ENCODE measurements around the gene BLOC1S4. TPM values are rescaled to one million over a fixed set of nuclear protein-coding genes. Genes with fewer than 3 reads are reported as not detected.

Gene BLOC1S4
- total and polyA plus RNA-seq, 2 donors (not counting 1 experiment from before 2014, with no cell fraction given): 26.3 to 35.5 TPM

DNA sequence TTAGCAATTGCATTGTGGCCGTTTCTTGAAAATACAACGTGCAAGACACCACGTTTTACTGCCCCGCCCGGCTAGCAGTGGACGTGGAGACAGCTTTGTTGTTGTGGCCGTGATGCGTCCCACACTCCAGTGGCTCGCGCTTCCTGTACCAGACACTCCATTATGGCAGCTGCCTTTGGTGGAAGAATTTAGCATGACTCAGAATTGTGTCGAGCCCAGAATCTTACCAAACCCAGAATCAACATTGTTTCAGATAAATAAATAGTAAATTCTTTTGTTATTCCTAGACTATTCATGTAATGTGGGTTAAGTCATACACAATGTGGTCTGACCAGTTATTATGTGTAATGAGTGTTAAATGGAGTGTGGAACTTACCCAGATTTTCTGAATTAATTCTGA, 47.6 kb upstream of the BLOC1S4 start:
- no peak for DNase-seq
- Histone ChIP-seq H3K27ac (ENCODE audit: low read length in 2 of 2) (no peak overlapping the region), H3K27me3 (replicated peaks in 1 of 4; ENCODE audit: control extremely low read depth in 1 of 4, control insufficient read depth in 3 of 4, insufficient read depth in 4 of 4, low read length in 3 of 4) (peaks cover 0 to 18% (median 12%) of the 10 kb centered on the region in 4 experiments), H3K9ac (ENCODE audit: low read length) (no peak overlapping the region), H3K79me2 (ENCODE audit: control insufficient read depth, insufficient read depth, low read length) (no peaks in the 10 kb centered on the region), H3K4me2 (replicated peaks; ENCODE audit: low read depth, low read length, poor library complexity, severe bottlenecking) (no peak overlapping the region), H2AFZ (ENCODE audit: insufficient read depth, low read depth, low read length, poor library complexity, severe bottlenecking) (no peak overlapping the region), H3K9me3 (ENCODE audit: control extremely low read depth in 1 of 3, control insufficient read depth in 2 of 3, insufficient read depth in 1 of 3, low read length in 2 of 3) (peaks cover 0 to 17% (median 0%) of the 10 kb centered on the region in 3 donors), H3K4me1 (ENCODE audit: control insufficient read depth in 2 of 2, insufficient read depth in 2 of 2, low read length in 2 of 2) (peaks cover 15 to 16% of the 10 kb centered on the region in 2 donors), H4K20me1 (ENCODE audit: control insufficient read depth, insufficient read depth, low read length, poor library complexity, severe bottlenecking) (no peaks in the 10 kb centered on the region), H3K36me3 (replicated peaks in 1 of 2; ENCODE audit: control extremely low read depth in 1 of 2, control insufficient read depth in 1 of 2, extremely low read depth in 1 of 2, insufficient read depth in 2 of 2, low read length in 1 of 2) (no peaks in the 10 kb centered on the region), H3K4me3 (ENCODE audit: control extremely low read depth in 1 of 5, extremely low read depth in 1 of 5, insufficient read depth in 1 of 5, low read depth in 2 of 5, low read length in 4 of 5) (no peak overlapping the region)
- CTCF ChIA-PET: no interaction called here
- WGBS (ENCODE audit: insufficient coverage): 70% methylated on average over 7 of the region's 11 CpGs
- H3K27me3 Mint-ChIP-seq: peaks cover 3% of the 10 kb centered on the region
- TF ChIP-seq, protein P1, sequence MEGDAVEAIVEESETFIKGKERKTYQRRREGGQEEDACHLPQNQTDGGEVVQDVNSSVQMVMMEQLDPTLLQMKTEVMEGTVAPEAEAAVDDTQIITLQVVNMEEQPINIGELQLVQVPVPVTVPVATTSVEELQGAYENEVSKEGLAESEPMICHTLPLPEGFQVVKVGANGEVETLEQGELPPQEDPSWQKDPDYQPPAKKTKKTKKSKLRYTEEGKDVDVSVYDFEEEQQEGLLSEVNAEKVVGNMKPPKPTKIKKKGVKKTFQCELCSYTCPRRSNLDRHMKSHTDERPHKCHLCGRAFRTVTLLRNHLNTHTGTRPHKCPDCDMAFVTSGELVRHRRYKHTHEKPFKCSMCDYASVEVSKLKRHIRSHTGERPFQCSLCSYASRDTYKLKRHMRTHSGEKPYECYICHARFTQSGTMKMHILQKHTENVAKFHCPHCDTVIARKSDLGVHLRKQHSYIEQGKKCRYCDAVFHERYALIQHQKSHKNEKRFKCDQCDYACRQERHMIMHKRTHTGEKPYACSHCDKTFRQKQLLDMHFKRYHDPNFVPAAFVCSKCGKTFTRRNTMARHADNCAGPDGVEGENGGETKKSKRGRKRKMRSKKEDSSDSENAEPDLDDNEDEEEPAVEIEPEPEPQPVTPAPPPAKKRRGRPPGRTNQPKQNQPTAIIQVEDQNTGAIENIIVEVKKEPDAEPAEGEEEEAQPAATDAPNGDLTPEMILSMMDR (IDR thresholded peaks at IDR 0.05): no peak
- no peak for TF ChIP-seq EZH2 (IDR thresholded peaks at IDR 0.05; ENCODE audit: borderline replicate concordance, insufficient read depth, low read depth, low read length, poor library complexity, severe bottlenecking)
- no peaks in the 10 kb centered on the region for H3K9me3 Mint-ChIP-seq (ENCODE audit: insufficient read depth)
- H3K4me1 Mint-ChIP-seq: peaks cover 3% of the 10 kb centered on the region
- no peak overlapping the region for H3K4me3 Mint-ChIP-seq
- intact Hi-C loops (cut with micrococcal nuclease): no loop called here
- ATAC-seq (ENCODE audit: low read depth): no peak
- POLR2A ChIA-PET: no interaction called here
- no peak overlapping the region for H3K27ac Mint-ChIP-seq

DNA sequence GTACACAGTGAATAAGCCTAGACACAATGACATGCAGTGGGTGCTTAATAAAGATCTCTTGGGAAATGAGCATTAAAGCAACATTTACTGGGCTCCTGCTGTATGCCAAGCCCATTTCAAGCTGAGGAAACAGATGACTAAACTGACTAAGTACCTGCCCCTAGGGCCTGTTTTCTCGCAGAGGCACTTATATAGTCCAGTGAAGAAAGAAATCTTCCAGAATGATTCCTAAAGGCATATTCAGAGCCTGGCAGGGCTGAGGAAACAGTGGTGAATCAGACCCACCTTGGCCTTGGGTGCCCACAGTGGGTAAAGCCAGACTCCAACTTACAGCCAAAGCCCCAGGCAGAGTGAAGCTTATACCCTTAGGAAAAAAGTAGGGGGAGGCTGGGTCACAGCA, 44.3 kb upstream of the BLOC1S4 start:
- Histone ChIP-seq H3K4me2 (replicated peaks; ENCODE audit: low read depth, low read length, poor library complexity, severe bottlenecking) (no peak overlapping the region), H3K4me3 (ENCODE audit: control extremely low read depth in 1 of 5, extremely low read depth in 1 of 5, insufficient read depth in 1 of 5, low read depth in 2 of 5, low read length in 4 of 5) (no peak overlapping the region), H3K9ac (ENCODE audit: low read length) (no peak overlapping the region), H3K4me1 (ENCODE audit: control insufficient read depth in 2 of 2, insufficient read depth in 2 of 2, low read length in 2 of 2) (peaks cover 21 to 29% of the 10 kb centered on the region in 2 donors), H3K9me3 (ENCODE audit: control extremely low read depth in 1 of 3, control insufficient read depth in 2 of 3, insufficient read depth in 1 of 3, low read length in 2 of 3) (peaks cover 0 to 2% (median 0%) of the 10 kb centered on the region in 3 donors), H4K20me1 (ENCODE audit: control insufficient read depth, insufficient read depth, low read length, poor library complexity, severe bottlenecking) (peaks cover 17% of the 10 kb centered on the region), H2AFZ (ENCODE audit: insufficient read depth, low read depth, low read length, poor library complexity, severe bottlenecking) (no peak overlapping the region), H3K27me3 (replicated peaks in 1 of 4; ENCODE audit: control extremely low read depth in 1 of 4, control insufficient read depth in 3 of 4, insufficient read depth in 4 of 4, low read length in 3 of 4) (peaks cover 0 to 3% (median 0%) of the 10 kb centered on the region in 4 experiments), H3K36me3 (replicated peaks in 1 of 2; ENCODE audit: control extremely low read depth in 1 of 2, control insufficient read depth in 1 of 2, extremely low read depth in 1 of 2, insufficient read depth in 2 of 2, low read length in 1 of 2) (peaks cover 0 to 14% of the 10 kb centered on the region in 2 experiments), H3K79me2 (ENCODE audit: control insufficient read depth, insufficient read depth, low read length) (peaks cover 16% of the 10 kb centered on the region), H3K27ac (ENCODE audit: low read length in 2 of 2) (no peak overlapping the region)
- WGBS (ENCODE audit: insufficient coverage): no CpG with 5 or more reads among the region's 1 CpG
- intact Hi-C loops (cut with micrococcal nuclease): no loop called here
- Mint-ChIP-seq H3K27ac (no peak overlapping the region), H3K9me3 (ENCODE audit: insufficient read depth) (no peaks in the 10 kb centered on the region), H3K4me1 (peaks cover 30% of the 10 kb centered on the region), H3K27me3 (no peaks in the 10 kb centered on the region), H3K4me3 (no peak overlapping the region)
- TF ChIP-seq, protein P1 (IDR thresholded peaks at IDR 0.05): no peak
- no peak for TF ChIP-seq EZH2 (IDR thresholded peaks at IDR 0.05; ENCODE audit: borderline replicate concordance, insufficient read depth, low read depth, low read length, poor library complexity, severe bottlenecking)
- ChIA-PET POLR2A (interaction anchor here (0.6 kb wide), 1 partner anchor 31 kb away, joined by 3 read pairs; the partner anchor contains the start of gene MRFAP1), CTCF (interaction anchor here (0.6 to 3.4 kb wide), 2 partner anchors 32 to 202 kb away, joined by 4 to 14 read pairs; no protein-coding TSS in a partner anchor)
- DNase-seq (no peak), ATAC-seq (ENCODE audit: low read depth) (no peak)
